Fibroblast of the aortic adventitia (primary cell): Measurements from ENCODE around the gene CD276. TPM values are rescaled to one million over a fixed set of nuclear protein-coding genes. Genes with fewer than 3 reads are reported as not detected.

Experiments used
- DNase-seq: peaks from one replicate; pipeline ENCODE4 v3.0.0-alpha.2; 2010; ENCODE audit warnings: low read depth
- H3K4me3 ChIP-seq: 2 replicates; pipeline ENCODE4 v1.5.1; 2011; ENCODE audit warnings: low read depth, mild to moderate bottlenecking, control low read depth, low read length, moderate library complexity
- CTCF ChIP-seq: IDR thresholded peaks from 2 replicates; pipeline ENCODE4 v1.5.1; 2011; ENCODE audit warnings: mild to moderate bottlenecking, low read length, control low read depth, inconsistent platforms; ENCODE audit not compliant: insufficient read depth
- total RNA-seq: library from RNA; depleted of rRNA; stranded (reverse); fragments of >200 nt; gene quantifications from 2 replicates; pipeline ENCODE4 v1.2.3, GENCODE V29; 2012; ENCODE audit warnings: low replicate concordance

The CD276 gene
- total RNA-seq, 1 donor, result 87.3 TPM

- no peak for TF ChIP-seq CTCF
- no peak for DNase-seq
- no peak overlapping the region for H3K4me3 ChIP-seq
Measured at GRCh38 chr15:73655724-73656123, 28.5 kb upstream of the CD276 start.

GRCh38 chr15:73658645-73659044, 25.5 kb upstream of the CD276 start:
- TF ChIP-seq CTCF, result no peak

GRCh38 chr15:73660455-73660854, 23.7 kb upstream of the CD276 start:
- TF ChIP-seq CTCF, result no peak
- no peak overlapping the region for H3K4me3 ChIP-seq
- no peak for DNase-seq

More at GRCh38 chr15:73658645-73659044, 25.5 kb upstream of the CD276 start:
- DNase-seq, result no peak
- H3K4me3 ChIP-seq, result no peak overlapping the region

GRCh38 chr15:73674587-73674986, 9.6 kb upstream of the CD276 start:
- no peak overlapping the region for H3K4me3 ChIP-seq
- no peak for TF ChIP-seq CTCF
- DNase-seq, result no peak

GRCh38 chr15:73677146-73677607, 7.0 kb upstream of the CD276 start:
- no peak overlapping the region for H3K4me3 ChIP-seq
- DNase-seq, result peak; percentile 84
- peak; percentile 89 for TF ChIP-seq CTCF

GRCh38 chr15:73677733-73678132, 6.5 kb upstream of the CD276 start:
- TF ChIP-seq CTCF, result no peak
- H3K4me3 ChIP-seq, result no peak overlapping the region
- DNase-seq, result no peak

GRCh38 chr15:73678498-73678897, 5.7 kb upstream of the CD276 start:
- no peak overlapping the region for H3K4me3 ChIP-seq
- TF ChIP-seq CTCF, result no peak
- DNase-seq, result no peak
